ENCODE measurements around the gene PDE9A.

The PDE9A gene

DNA sequence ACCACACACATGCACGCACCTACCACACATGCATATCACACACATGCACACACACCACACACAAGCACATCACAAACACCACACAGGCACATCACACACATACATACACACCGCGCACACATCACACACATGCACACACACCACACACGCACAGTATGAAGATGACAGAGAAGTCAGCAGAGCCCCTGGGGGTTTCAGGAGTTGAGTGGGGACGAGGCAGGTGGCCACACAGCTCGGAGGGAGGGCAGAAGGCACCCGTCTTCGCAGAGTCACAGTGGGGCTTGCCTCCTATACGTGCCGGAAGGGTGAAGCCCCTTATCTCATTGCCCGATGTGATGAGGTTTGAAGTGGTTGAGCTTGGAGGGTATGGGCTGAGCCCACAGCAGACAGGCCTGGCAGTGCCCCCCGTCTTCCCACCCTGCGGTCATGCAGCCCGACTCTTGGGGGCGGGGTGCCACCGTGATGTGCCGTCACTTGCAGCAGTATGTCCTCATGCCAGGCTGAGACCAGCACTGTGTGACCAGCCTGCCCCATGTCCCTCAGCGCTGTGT lies 9.9 kb downstream of the PDE9A start:
- DNase-seq (ENCODE audit: low read depth): no peak
- TF ChIP-seq, protein P1, sequence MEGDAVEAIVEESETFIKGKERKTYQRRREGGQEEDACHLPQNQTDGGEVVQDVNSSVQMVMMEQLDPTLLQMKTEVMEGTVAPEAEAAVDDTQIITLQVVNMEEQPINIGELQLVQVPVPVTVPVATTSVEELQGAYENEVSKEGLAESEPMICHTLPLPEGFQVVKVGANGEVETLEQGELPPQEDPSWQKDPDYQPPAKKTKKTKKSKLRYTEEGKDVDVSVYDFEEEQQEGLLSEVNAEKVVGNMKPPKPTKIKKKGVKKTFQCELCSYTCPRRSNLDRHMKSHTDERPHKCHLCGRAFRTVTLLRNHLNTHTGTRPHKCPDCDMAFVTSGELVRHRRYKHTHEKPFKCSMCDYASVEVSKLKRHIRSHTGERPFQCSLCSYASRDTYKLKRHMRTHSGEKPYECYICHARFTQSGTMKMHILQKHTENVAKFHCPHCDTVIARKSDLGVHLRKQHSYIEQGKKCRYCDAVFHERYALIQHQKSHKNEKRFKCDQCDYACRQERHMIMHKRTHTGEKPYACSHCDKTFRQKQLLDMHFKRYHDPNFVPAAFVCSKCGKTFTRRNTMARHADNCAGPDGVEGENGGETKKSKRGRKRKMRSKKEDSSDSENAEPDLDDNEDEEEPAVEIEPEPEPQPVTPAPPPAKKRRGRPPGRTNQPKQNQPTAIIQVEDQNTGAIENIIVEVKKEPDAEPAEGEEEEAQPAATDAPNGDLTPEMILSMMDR (IDR thresholded peaks at IDR 0.05; ENCODE audit: low read depth, low read length, missing control alignments): no peak
- H3K4me3 ChIP-seq (ENCODE audit: low read depth, low read length): no peak overlapping the region

DNA sequence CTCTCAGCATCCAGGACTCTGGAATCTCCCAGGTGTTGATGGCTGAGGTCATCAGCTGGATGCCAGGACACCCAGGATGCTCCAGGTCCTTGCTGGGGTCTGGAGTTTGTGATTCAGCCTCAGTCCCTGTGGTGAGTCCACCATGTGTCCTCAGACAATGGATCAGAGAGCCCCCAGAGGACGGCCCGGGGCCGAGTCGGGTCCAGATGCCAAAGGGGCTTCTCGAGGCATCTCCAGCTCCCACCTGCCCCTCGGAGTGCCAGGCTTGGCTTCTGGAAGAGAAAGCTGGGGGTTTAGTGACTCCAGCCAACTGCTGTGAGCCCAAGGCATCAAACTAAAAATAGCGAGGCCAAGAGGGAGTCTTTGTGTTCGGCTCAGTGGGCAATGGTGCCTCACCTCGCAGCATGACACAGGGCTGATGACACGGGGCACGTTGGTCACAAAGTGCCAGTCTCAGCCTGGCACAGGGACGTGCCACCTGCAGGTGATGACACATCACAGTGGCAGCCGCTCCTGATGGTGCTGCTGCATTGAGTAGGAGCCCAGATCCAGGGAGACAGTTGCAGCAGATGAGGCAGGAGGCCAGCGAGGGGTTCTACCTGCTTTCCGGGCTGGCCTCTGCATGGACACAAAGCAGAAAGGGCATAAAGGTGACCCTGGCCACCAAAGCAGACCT lies 10.6 kb downstream of the PDE9A start:
- no peak overlapping the region for H3K4me3 ChIP-seq (ENCODE audit: low read depth, low read length)
- DNase-seq (ENCODE audit: low read depth): no peak
- TF ChIP-seq, protein P1 (IDR thresholded peaks at IDR 0.05; ENCODE audit: low read depth, low read length, missing control alignments): no peak

DNA sequence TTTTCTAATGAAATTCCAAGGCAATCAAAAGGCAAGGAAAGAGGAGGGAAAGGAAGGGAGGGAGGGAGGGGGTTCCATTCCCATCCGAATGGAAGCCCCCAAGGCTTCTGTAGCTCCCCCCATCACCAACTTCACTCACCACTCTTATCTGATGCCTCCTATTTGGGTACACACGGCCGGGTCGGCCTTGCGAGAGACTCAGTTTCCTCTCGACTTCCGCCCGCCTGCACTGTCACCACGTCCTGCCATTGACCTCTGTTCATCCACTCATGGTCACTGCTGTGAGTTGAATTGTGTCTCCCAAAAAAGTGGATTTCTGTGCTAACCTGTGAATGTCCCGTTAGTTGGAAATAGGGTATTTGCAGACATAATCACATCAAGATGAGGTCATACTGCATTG lies 11.2 kb downstream of the PDE9A start:
- TF ChIP-seq, protein P1 (IDR thresholded peaks at IDR 0.05; ENCODE audit: low read depth, low read length, missing control alignments): no peak
- no peak for DNase-seq (ENCODE audit: low read depth)
- H3K4me3 ChIP-seq (ENCODE audit: low read depth, low read length): no peak overlapping the region

DNA sequence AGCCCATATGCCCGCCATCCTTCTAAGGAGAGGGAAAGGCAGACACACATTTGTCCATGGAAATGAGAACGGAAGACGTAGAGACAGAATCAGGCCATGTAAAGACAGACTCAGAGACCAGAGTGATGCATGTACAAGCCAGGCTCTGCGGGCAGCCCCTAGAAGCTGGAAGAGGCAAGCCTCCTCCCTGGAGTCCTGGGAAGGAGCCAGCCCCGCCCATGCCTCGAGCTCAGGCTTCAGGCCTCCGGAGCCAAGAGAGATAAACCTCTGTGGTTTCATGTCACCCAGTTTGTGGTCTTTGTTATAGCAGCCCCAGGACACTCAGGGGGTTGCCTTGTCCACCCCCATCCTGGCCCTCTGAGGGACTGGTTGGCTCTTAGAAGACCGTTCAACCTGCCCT lies 11.6 kb downstream of the PDE9A start:
- DNase-seq (ENCODE audit: low read depth): no peak
- TF ChIP-seq, protein P1 (IDR thresholded peaks at IDR 0.05; ENCODE audit: low read depth, low read length, missing control alignments): no peak
- no peak overlapping the region for H3K4me3 ChIP-seq (ENCODE audit: low read depth, low read length)

GRCh38 chr21:42665484-42665883 lies 12.1 kb downstream of the PDE9A start:
- DNase-seq (ENCODE audit: low read depth): no peak
- H3K4me3 ChIP-seq (ENCODE audit: low read depth, low read length): no peak overlapping the region
- TF ChIP-seq, protein P1 (IDR thresholded peaks at IDR 0.05; ENCODE audit: low read depth, low read length, missing control alignments): no peak

GRCh38 chr21:42666023-42666747 lies 12.8 kb downstream of the PDE9A start:
- no peak for DNase-seq (ENCODE audit: low read depth)

More at GRCh38 chr21:42666023-42666747, 12.8 kb downstream of the PDE9A start:
- TF ChIP-seq, protein P1 (IDR thresholded peaks at IDR 0.05; ENCODE audit: low read depth, low read length, missing control alignments): no peak
- no peak overlapping the region for H3K4me3 ChIP-seq (ENCODE audit: low read depth, low read length)

Data from GM12864 (cell line).